ENCODE measurements around the gene CELSR3.

GRCh38 chr3:48594417-48595049, 68.2 kb downstream of the CELSR3 start:
- TF ChIP-seq RAD21 (IDR thresholded peaks at IDR 0.05), result no peak
- no peak for TF ChIP-seq GABPA (IDR thresholded peaks at IDR 0.05 in 1 of 2, conservative IDR thresholded peaks at IDR 0.05 in 1 of 2)
- no peak for TF ChIP-seq CTCF (IDR thresholded peaks at IDR 0.05; ENCODE audit: low read depth, low read length, missing input control)
- no peak for TF ChIP-seq YY1 (IDR thresholded peaks at IDR 0.05)
- no peak for TF ChIP-seq ZBTB33 (IDR thresholded peaks at IDR 0.05)
- TF ChIP-seq, protein P1, sequence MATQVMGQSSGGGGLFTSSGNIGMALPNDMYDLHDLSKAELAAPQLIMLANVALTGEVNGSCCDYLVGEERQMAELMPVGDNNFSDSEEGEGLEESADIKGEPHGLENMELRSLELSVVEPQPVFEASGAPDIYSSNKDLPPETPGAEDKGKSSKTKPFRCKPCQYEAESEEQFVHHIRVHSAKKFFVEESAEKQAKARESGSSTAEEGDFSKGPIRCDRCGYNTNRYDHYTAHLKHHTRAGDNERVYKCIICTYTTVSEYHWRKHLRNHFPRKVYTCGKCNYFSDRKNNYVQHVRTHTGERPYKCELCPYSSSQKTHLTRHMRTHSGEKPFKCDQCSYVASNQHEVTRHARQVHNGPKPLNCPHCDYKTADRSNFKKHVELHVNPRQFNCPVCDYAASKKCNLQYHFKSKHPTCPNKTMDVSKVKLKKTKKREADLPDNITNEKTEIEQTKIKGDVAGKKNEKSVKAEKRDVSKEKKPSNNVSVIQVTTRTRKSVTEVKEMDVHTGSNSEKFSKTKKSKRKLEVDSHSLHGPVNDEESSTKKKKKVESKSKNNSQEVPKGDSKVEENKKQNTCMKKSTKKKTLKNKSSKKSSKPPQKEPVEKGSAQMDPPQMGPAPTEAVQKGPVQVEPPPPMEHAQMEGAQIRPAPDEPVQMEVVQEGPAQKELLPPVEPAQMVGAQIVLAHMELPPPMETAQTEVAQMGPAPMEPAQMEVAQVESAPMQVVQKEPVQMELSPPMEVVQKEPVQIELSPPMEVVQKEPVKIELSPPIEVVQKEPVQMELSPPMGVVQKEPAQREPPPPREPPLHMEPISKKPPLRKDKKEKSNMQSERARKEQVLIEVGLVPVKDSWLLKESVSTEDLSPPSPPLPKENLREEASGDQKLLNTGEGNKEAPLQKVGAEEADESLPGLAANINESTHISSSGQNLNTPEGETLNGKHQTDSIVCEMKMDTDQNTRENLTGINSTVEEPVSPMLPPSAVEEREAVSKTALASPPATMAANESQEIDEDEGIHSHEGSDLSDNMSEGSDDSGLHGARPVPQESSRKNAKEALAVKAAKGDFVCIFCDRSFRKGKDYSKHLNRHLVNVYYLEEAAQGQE (IDR thresholded peaks at IDR 0.05), result no peak
